Mucosa of stomach (tissue), 1 donor: ENCODE data around the gene TCF19.

ENCODE experiments used
- H3K27me3 ChIP-seq: one replicate; pipeline ENCODE4 v1.7.0; 2013; ENCODE audit warnings: mild to moderate bottlenecking, low read length; ENCODE audit not compliant: control insufficient read depth, insufficient read depth
- H3K36me3 ChIP-seq: one replicate; pipeline ENCODE4 v1.7.0; 2013; ENCODE audit warnings: low read length; ENCODE audit not compliant: control insufficient read depth, insufficient read depth
- H3K4me1 ChIP-seq: one replicate; pipeline ENCODE4 v1.7.0; 2013; ENCODE audit warnings: mild to moderate bottlenecking, low read length; ENCODE audit not compliant: control insufficient read depth, insufficient read depth
- H3K4me3 ChIP-seq: one replicate; pipeline ENCODE4 v1.7.0; 2013; ENCODE audit warnings: low read length
- H3K9ac ChIP-seq: one replicate; pipeline ENCODE4 v1.7.0; 2013; ENCODE audit warnings: mild to moderate bottlenecking, low read length, moderate library complexity
- H3K9me3 ChIP-seq: one replicate; pipeline ENCODE4 v1.7.0; 2013; ENCODE audit warnings: mild to moderate bottlenecking, low read length, moderate library complexity; ENCODE audit not compliant: control insufficient read depth
- donor health status: Pancreatic carcinoma.

The TCF19 gene

DNA sequence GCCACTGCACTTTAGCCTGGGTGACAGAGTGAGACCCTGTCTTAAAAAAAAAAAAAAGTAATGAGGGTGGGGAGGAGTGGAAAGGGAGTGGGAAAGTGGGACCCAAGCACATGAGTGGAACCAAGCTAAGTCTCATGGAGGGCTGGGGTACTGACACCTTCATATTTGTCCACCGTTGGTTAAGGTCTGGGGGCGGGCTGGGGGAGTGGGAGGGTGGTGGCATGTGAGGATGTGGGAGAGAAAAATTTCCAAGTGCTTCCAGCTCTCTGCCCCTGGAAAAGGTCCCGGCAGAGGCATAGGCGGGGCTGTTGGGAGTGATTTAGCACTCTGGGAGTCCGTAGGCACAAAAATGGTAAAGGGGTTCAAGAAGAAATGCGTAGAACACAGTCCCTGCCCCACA is 25.6 kb upstream of the TCF19 start:
- Histone ChIP-seq H3K4me1 (peaks cover 7% of the 10 kb centered on the region), H3K9me3 (no peaks in the 10 kb centered on the region), H3K4me3 (no peak overlapping the region), H3K27me3 (no peaks in the 10 kb centered on the region), H3K36me3 (no peaks in the 10 kb centered on the region), H3K9ac (no peak overlapping the region)

DNA sequence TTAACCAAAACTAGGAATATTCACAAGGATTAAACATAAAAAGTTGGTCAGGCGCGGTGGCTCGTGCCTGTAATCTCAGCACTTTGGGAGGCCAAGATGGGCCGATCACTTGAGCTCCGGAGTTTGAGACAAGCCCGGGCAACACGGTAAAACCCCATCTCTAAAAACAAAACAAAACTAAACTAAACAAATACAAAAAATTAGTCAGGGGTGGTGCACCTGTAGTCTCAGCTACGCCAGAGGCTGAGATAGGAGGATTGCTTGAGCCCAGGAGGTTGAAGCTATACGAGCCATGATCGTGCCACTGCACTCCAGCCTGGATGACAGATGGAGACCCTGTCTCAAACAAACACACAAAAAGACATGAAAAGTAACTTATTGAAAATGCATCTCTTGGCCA is 22.7 kb upstream of the TCF19 start:
- Histone ChIP-seq H3K9me3 (no peaks in the 10 kb centered on the region), H3K27me3 (no peaks in the 10 kb centered on the region), H3K36me3 (no peaks in the 10 kb centered on the region), H3K9ac (no peak overlapping the region), H3K4me1 (peaks cover 23% of the 10 kb centered on the region), H3K4me3 (no peak overlapping the region)

DNA sequence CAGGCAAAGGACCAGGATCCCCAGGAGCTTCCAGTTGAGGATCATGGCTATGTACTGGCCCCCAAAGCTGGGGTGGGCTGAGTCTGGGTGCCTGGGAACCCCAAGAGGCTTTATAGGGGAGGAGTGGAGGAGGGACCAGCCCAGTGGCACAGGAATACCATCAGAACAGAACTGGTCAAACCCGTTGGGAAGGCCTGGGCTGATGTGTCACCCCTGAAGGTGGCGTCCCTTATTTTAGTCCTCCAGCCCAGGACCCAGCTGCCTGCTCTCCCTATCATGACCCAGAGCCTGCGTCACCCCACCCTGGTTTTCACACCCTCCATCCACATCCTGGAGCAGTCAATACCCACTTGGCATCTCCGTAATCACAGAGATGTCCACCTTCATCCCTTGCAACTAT is 19.4 kb upstream of the TCF19 start, which contains the start of gene PSORS1C2:
PSORS1C2 (minus strand) TSS at position 85 of the 400 bp plus-strand sequence; CDS start at position 45, 40 bp downstream.
- peaks cover 37% of the 10 kb centered on the region for H3K4me1 ChIP-seq
- H3K9ac ChIP-seq = peak within 1 kb of the TSS; percentile 68
- no peaks in the 10 kb centered on the region for H3K36me3 ChIP-seq
- H3K27me3 ChIP-seq = no peaks in the 10 kb centered on the region
- H3K4me3 ChIP-seq = peak within 1 kb of the TSS; percentile 22
- no peaks in the 10 kb centered on the region for H3K9me3 ChIP-seq

DNA sequence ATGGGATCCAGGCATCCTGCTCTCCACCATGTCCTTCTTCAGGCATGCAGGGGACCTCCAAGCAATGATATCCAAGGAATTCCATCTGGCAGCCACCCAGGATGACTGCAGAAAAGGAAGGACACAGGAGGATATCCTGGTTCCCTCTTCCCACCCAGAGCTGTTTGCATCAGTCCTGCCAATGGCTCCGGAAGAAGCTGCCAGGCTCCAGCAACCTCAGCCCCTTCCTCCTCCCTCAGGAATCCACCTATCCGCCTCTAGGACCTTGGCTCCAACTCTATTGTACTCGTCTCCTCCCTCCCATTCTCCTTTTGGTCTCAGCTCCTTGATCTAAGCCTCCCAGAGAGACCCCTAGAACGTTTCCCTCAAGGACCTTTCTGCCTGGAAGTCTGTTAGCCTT is 18.8 kb upstream of the TCF19 start:
- Histone ChIP-seq H3K9me3 (no peaks in the 10 kb centered on the region), H3K9ac (no peak overlapping the region), H3K4me1 (peaks cover 43% of the 10 kb centered on the region), H3K27me3 (no peaks in the 10 kb centered on the region), H3K4me3 (no peak overlapping the region), H3K36me3 (no peaks in the 10 kb centered on the region)

DNA sequence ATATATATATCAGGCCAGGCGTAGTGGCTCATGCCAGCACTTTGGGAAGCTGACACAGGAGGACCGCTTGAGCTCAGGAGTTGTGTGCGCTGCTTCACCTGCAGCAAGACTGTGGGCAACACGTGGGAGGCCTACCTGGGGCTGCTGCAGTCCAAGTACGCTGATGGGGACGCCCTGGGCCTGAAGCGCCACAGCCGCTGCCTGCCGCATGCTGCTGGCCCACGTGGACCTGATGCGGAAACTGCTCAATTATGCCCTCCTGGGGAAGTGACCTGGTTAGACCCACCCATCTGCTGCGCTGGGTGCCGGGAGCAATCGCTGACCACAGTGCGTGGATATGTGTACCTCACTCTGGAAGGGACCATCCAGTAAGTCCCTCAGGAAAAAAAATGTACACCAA is 17.7 kb upstream of the TCF19 start:
- H3K4me1 ChIP-seq = peaks cover 53% of the 10 kb centered on the region
- no peaks in the 10 kb centered on the region for H3K36me3 ChIP-seq
- no peaks in the 10 kb centered on the region for H3K9me3 ChIP-seq
- H3K27me3 ChIP-seq = no peaks in the 10 kb centered on the region
- no peak overlapping the region for H3K4me3 ChIP-seq
- H3K9ac ChIP-seq = no peak overlapping the region

DNA sequence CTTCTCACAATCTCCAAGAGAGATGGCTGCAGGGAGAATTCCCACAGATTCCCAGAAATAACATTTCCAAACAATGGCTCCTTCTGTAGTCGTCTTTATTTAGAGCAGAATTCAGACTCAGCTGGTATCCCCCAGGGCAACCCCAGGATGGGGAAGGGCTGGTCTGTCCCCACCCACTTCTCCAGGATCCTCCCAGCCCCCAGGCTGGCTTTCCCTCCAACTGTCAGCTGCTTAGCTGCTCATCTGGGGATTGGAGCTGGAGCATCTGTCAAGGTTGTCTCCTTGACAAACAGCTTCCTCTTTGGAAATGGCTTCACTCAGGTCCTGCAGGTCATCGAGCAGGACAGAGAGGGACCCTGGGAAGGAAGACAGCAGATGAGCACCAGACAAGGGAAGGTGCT is 16.0 kb upstream of the TCF19 start:
- H3K27me3 ChIP-seq = no peaks in the 10 kb centered on the region
- no peak overlapping the region for H3K4me3 ChIP-seq
- peak overlapping the region; percentile 24 for H3K9ac ChIP-seq
- peaks cover 56% of the 10 kb centered on the region for H3K4me1 ChIP-seq
- H3K9me3 ChIP-seq = no peaks in the 10 kb centered on the region
- H3K36me3 ChIP-seq = no peaks in the 10 kb centered on the region

DNA sequence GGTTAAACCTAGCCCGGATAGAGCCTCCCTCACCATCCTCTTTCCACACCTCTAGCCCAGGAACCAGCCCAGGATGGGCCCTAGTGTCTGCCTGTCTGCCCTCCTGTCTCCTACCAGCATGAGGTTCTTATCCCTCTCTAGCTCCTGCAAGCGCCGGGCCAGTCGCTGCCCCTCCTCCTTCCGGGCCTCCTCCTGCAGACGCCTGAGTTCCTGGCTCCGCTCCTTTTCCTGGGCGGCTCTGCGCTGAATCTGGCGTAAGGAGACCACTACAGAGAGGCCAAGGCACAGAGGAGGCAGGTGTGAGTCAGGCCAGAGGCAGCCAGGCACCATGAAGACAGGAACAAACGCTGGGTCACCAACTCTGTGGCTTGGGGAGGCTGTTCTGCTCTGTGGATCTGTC is 15.2 kb upstream of the TCF19 start:
- no peaks in the 10 kb centered on the region for H3K27me3 ChIP-seq
- H3K4me1 ChIP-seq = peaks cover 49% of the 10 kb centered on the region
- peak overlapping the region; percentile 24 for H3K9ac ChIP-seq
- no peak overlapping the region for H3K4me3 ChIP-seq
- no peaks in the 10 kb centered on the region for H3K36me3 ChIP-seq
- H3K9me3 ChIP-seq = no peaks in the 10 kb centered on the region

DNA sequence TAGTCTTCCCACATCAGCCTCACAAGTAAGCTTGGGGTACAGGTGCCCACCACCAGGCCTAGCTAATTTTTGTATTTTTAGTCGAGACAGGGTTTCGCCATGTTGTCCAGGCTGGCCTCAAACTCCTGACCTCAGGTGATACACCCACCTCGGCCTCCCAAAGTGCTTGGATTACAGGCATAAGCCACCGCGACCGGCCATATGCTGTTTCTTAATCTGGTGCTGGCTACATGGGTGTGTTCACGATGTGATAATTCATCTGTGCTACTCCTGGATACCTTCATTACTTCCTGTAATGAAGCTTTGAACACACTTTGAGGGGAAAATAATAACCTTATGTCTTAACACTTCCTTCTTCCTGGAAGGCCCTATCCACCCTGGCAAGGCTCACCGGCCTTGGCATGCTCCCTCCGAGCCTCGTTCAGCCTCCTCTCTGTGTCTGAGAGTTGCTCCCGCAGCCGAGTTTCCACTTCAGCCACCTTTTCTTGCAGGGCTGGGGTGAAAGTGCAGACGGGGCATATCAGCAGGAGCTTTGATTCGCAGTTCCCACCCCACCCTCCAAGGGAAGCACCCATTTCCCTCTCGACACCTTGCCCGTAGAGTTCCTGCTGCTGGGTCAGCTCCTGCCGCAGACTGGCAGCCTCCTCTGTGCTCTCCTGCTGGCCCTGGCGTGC is 14.0 kb upstream of the TCF19 start:
- H3K9me3 ChIP-seq = no peaks in the 10 kb centered on the region
- H3K36me3 ChIP-seq = no peaks in the 10 kb centered on the region
- H3K27me3 ChIP-seq = no peaks in the 10 kb centered on the region
- peaks cover 36% of the 10 kb centered on the region for H3K4me1 ChIP-seq
- peak overlapping the region; percentile 38 for H3K9ac ChIP-seq
- no peak overlapping the region for H3K4me3 ChIP-seq

DNA sequence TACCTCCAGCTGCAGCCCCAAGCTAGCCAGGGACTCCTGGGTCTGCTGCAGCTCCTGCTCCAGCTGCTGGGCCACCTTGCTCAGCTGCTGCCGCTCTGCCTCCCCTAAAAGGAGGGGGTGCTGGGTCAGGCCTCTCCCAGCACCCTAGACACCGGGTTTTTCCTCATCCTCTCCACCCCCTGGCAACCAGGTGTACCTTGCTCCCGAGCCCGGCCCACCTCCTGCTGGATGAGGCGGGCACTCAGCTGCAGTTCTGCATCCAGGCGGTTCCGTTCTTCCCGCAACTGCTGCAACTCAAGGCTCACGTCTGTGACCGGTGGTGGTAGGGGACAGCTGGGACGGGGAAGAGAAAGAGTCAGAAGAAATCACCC is 13.4 kb upstream of the TCF19 start:
- Histone ChIP-seq H3K4me1 (peaks cover 35% of the 10 kb centered on the region), H3K9me3 (no peaks in the 10 kb centered on the region), H3K9ac (peak overlapping the region; percentile 38), H3K27me3 (no peaks in the 10 kb centered on the region), H3K4me3 (no peak overlapping the region), H3K36me3 (no peaks in the 10 kb centered on the region)

DNA sequence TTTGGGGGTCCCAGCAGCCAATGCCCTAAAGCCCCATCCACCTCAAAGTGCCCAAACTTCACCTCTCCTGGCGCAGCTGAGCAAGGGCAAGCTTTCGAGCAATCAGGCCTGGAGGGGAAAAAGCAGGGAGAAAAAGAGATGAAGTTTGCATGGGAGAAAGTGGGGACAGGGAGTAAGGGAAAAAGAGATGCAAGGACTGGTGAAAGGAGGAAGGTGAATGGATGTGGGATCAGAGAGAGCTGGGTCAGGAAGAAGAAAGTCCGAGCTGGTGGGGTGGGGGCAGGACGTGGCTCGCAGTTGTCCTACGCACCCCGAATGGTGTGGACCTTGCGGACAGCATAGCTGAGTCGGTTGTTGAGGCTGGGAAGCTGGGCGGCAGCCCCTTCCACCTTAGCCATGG is 13.0 kb upstream of the TCF19 start:
- Histone ChIP-seq H3K9me3 (no peaks in the 10 kb centered on the region), H3K4me1 (peaks cover 38% of the 10 kb centered on the region), H3K36me3 (no peaks in the 10 kb centered on the region), H3K9ac (peak overlapping the region; percentile 38), H3K4me3 (no peak overlapping the region), H3K27me3 (no peaks in the 10 kb centered on the region)

DNA sequence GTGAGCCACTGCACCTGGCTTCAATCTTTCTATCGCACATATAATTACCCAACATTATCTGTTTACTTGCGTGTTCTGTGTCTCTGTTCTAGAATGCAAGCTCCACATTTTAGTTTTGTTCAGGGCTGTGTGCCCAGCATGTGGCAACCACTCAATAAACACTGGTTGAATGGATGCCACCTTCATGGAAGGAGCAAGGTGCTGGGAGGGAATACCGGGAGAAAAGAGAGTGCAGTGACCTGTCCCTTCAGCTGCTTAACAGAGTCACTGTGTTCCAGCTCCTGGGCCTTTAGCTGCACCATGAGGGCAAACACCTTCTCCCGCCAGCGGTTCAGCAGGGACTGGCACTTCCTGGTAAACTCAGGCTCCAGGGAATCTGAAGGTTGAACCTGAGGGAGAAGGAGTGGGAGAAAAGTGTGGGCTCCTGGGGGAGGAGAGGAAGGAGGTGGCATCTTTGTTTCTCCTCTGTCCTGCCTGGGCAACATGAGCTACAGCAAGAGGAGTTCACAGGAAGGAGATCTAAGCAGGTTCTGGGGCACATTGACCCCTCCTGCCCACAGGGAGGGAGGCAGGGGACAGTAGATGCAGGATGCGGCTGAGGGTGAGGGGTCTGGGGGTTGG is 8.5 kb upstream of the TCF19 start:
- no peak overlapping the region for H3K9ac ChIP-seq
- no peak overlapping the region for H3K4me3 ChIP-seq
- H3K36me3 ChIP-seq = no peaks in the 10 kb centered on the region
- H3K4me1 ChIP-seq = peaks cover 15% of the 10 kb centered on the region
- H3K9me3 ChIP-seq = no peaks in the 10 kb centered on the region
- no peaks in the 10 kb centered on the region for H3K27me3 ChIP-seq

DNA sequence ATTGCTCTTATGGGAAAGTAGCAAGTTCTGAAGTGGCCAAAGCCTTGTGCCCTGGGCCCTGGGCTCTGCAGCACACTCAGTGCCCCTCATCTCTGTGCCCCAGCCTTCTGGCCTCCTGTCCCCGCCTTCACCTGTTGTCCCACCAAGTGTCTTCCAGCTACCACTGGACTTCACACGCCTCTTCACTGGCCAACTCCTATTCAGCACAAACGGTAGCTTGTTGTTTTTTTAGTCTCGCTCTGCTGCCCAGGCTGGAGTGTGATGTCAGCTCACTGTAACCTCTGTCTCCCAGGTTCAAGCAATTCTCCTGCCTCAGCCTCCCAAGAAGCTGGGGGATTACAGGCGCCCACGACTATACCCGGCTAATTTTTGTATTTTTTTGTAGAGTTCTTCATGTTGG is 5.6 kb upstream of the TCF19 start:
- Histone ChIP-seq H3K27me3 (no peaks in the 10 kb centered on the region), H3K36me3 (no peaks in the 10 kb centered on the region), H3K4me1 (peaks cover 15% of the 10 kb centered on the region)

More for the DNA sequence above, 5.6 kb upstream of the TCF19 start:
- Histone ChIP-seq H3K9ac (no peak overlapping the region), H3K9me3 (no peaks in the 10 kb centered on the region), H3K4me3 (no peak overlapping the region)
